GM21619 (cell line): ENCODE measurements around the gene RIN3.
"Not testable (repeated sequence)": the region's sequence is repeated elsewhere in the genome, so short reads cannot be mapped to it uniquely, and the experiment has no call there.

Source experiments
- ATAC-seq: cut with Tn5 transposase; IDR thresholded peaks from one replicate; pipeline ENCODE4 v1.9.1; 2021; ENCODE audit not compliant: unreplicated experiment

RIN3 gene

GRCh38 chr14:92659765-92660561 is 146.4 kb downstream of the RIN3 start:
- ATAC-seq, result no peak

GRCh38 chr14:92660571-92660970 is 147.0 kb downstream of the RIN3 start:
- no peak for ATAC-seq

- ATAC-seq, result no peak
These were observed 149.5 kb downstream of the RIN3 start for GRCh38 chr14:92663049-92663448.

- no peak for ATAC-seq
These were observed 152.1 kb downstream of the RIN3 start for GRCh38 chr14:92665661-92666110.

GRCh38 chr14:92666251-92666650 is 152.7 kb downstream of the RIN3 start:
- no peak for ATAC-seq

- peak; percentile 50 for ATAC-seq
These were observed 154.8 kb downstream of the RIN3 start for GRCh38 chr14:92668276-92668973.

GRCh38 chr14:92670160-92670559 is 156.6 kb downstream of the RIN3 start:
- ATAC-seq, result peak; percentile 53

GRCh38 chr14:92670643-92671366 is 157.2 kb downstream of the RIN3 start:
- ATAC-seq, result no peak

- no peak for ATAC-seq
These were observed 160.1 kb downstream of the RIN3 start for GRCh38 chr14:92673601-92674150.

GRCh38 chr14:92675421-92675820 is 161.8 kb downstream of the RIN3 start:
- ATAC-seq, result no peak

GRCh38 chr14:92675976-92676375 is 162.4 kb downstream of the RIN3 start:
- ATAC-seq, result no peak

- no peak for ATAC-seq
These were observed 163.0 kb downstream of the RIN3 start for GRCh38 chr14:92676403-92677086.

GRCh38 chr14:92677087-92677668 is 163.6 kb downstream of the RIN3 start:
- ATAC-seq, result peak; percentile 74

GRCh38 chr14:92677955-92678354 is 164.4 kb downstream of the RIN3 start:
- no peak for ATAC-seq

- ATAC-seq, result no peak
These were observed 165.2 kb downstream of the RIN3 start for GRCh38 chr14:92678766-92679165.

- ATAC-seq, result no peak
These were observed 165.7 kb downstream of the RIN3 start for GRCh38 chr14:92679246-92679645.

- ATAC-seq, result not testable (repeated sequence)
These were observed 166.7 kb downstream of the RIN3 start for GRCh38 chr14:92680330-92680729.

GRCh38 chr14:92680781-92681650 is 167.4 kb downstream of the RIN3 start:
- no peak for ATAC-seq

GRCh38 chr14:92683041-92683440 is 169.5 kb downstream of the RIN3 start:
- ATAC-seq, result no peak
